Choroid plexus epithelial cell (primary cell): Measurements from ENCODE around the gene HPX.
A peak's percentile ranks its signal among the peaks of the same experiment; 100 is the strongest.

ENCODE experiments used
- DNase-seq: peaks from one replicate; pipeline ENCODE4 v3.0.0-alpha.2; 2010; ENCODE audit warnings: low read depth
- H3K4me3 ChIP-seq: 2 replicates; pipeline ENCODE4 v1.5.1; 2011; ENCODE audit warnings: low read depth, mild to moderate bottlenecking, control low read depth, low read length, moderate library complexity
- CTCF ChIP-seq: conservative IDR thresholded peaks from 2 replicates; pipeline ENCODE4 v1.5.1; 2011; ENCODE audit warnings: low read depth, mild to moderate bottlenecking, control low read depth, inconsistent platforms, low read length, moderate library complexity

Gene HPX

DNA sequence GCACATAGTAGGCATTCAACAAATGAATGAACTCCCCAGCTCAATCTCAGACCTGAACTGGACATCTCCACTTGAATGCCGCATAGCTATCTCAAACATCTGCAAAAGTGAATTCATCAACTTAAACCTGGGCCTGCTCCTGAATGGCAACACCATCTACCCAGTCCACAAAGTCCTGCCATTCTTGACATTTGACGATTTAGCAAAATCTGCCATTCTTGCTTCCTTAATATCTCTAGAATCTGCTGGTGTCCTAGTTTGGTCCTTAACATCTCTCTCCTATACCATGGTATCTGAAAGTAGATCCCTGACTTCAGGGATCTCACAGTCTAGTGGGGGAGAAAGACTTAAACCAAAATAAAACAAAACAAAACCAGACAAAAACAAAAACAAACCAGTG lies 12.4 kb upstream of the HPX start:
- no peak overlapping the region for H3K4me3 ChIP-seq
- TF ChIP-seq CTCF: no peak
- DNase-seq: no peak

DNA sequence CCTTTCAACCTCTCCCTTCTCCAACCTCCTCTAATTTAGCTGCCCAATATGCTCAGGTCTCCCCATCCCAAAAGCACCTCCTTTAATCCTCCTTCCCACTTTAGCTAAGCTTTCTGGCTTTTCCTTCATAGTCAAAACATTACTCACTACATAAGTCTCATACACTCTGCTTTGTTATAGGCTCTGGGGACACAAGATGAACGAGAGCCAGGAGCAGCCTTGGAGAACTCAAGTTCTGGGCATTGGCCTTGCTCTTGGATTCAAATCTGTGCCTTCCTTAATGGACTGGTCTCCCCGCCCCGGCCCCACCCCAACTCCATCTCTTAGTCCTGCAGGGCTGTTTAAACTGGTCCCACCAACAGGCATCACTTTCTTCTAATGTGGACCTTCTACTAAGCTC lies 11.4 kb upstream of the HPX start:
- DNase-seq: no peak
- TF ChIP-seq CTCF: no peak
- H3K4me3 ChIP-seq: no peak overlapping the region

DNA sequence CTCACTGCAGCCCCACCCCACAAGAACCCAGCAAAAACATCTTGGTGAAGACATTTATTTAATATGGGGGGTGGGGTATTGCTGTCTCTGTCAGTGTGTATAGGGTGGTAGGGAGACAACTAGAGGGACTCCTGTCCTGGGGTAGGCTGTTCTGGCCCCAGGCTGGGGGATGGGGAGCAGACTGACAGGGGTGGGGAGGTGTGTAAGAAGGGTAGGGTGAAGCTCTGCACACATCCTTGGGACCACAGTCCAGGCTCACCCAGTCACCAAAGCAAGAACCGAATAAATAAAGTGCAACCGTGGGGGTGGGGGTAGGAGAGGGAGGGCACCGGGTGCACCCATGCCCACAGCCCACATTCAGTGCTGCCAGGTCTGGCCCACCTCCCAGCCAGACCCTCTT lies 7.8 kb upstream of the HPX start:
- H3K4me3 ChIP-seq: no peak overlapping the region
- no peak for TF ChIP-seq CTCF
- DNase-seq: no peak

DNA sequence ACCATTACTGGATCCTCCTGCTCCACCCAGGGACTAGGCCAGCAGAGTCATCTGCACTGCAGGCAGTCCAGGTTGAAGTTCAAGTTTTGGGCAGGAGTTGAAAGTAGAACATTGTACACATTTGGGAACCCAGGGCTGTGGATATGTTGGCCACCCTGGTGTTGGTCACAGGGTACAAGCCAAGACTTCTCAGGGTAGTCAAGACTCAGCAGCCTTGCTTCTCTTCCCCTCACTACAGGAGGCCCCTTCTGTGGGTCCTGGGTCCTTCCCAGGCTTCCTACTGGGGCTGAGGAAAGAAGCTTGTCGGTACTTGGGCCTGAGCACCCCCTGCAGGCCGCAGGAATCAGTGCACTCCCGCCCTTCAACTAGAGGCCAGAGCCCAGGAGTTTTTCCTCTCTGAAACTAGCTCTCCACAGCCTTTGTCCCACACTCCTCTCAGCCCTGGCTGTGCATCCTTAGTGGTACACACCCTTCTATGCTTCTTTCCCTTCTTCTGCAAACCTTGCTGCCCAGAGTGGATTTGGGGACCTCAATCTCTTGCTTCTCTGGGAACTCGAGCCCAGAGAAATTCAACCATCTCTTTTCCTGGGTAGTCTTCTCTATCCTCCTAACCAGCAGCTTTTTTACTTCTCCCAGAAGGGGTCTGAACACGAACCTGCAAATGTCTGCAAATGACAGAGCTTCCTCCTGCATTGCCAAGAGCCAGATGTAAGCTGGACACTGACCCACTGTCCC lies 2.6 kb upstream of the HPX start:
- no peak overlapping the region for H3K4me3 ChIP-seq
- peak; percentile 82 for DNase-seq
- peak; percentile 94 for TF ChIP-seq CTCF

DNA sequence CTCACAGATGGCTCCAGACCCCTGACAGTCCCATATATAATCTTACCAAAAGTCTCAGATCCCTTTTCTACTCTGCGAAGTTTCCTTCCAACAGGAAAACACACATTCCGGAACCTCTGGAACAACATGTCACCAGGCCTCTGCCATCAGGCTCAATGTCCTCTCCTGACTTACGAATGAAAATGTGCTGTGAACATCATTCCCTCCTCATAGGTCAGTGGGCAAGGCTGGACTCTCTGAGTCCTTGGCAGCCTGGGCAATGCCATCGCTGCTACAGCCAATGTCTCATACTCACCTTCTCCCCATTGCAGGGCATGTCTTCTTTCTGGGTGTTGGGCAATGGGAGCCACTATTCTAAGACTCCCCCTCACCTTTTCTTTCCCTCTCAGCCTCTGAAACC lies 1.7 kb upstream of the HPX start:
- TF ChIP-seq CTCF: no peak
- DNase-seq: no peak
- no peak overlapping the region for H3K4me3 ChIP-seq

GRCh38 chr11:6438979-6439571 lies 1.7 kb downstream of the HPX start:
- H3K4me3 ChIP-seq: no peak overlapping the region
- peak; percentile 78 for DNase-seq
- TF ChIP-seq CTCF: peak; percentile 92

- no peak overlapping the region for H3K4me3 ChIP-seq
- no peak for DNase-seq
- no peak for TF ChIP-seq CTCF
Observed at GRCh38 chr11:6437993-6438392, 2.8 kb downstream of the HPX start.
